ACHN (cell line): ENCODE data around the gene NHERF2.
"Not testable (repeated sequence)": the region's sequence is repeated elsewhere in the genome, so short reads cannot be mapped to it uniquely, and the experiment has no call there.

Experiments
- DNase-seq: peaks from one replicate; pipeline ENCODE4 v3.0.0-alpha.2; 2015
- in situ Hi-C: cut with HindIII; loops from 2 replicates; pipeline ENCODE4 v1.10.0; 2017; ENCODE audit warnings: low sequenced_read_pairs, low pct_ligation_motif_present, low pct_unique_long_range_greater_than_20kb

NHERF2 gene

GRCh38 chr16:2022723-2023091, 4.0 kb upstream of the NHERF2 start:
- DNase-seq: peak; percentile 79
- in situ Hi-C loops: no loop called here

DNA sequence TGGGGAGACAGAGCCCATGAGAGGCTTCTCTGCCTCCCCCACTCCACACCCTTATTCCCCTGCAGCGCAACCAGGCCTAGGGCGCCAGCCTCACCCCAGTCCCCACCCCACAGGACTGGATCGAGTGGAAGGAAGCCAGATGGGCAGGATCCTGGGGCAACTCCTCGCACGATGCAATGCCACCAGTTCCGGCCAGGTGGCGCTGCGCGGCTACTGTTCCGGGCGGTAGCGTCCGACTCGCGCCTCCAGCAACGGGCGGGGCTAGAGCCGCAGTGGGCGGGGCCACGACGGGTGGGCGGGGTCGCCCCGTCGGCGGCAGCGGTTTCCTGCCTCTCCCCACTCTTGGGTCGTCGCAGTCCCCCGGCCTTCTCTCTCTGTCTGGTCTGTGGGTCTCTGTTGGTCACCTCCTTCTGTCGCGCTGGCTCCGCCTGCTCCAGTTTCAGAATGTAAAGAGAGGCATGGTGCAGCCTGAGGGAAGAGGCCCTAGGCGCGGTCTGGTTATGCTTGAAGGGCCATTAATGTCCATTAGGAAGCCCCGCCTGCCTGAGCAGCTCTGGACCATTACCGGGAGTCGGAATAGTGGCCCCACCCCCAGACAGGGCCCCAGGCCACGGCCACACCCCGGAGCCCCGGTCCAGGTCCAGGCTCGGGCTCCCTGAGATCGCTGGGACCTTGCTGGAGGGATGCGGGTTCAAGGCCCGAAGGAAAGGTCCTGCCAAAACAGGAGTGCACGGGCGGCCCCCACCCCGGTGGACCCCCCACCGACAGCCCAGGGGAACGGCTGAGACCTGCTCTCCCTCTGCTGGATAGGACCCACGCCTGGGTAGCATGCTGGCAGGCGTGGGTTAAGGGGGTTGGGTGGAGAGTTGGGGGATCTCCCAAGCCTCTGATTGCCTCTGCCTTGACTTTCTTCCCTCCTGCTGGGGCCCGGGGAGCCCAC, 3.3 kb upstream of the NHERF2 start:
- in situ Hi-C loops: no loop called here
- DNase-seq: peak; percentile 90

GRCh38 chr16:2024032-2024420, 2.7 kb upstream of the NHERF2 start:
- in situ Hi-C loops: no loop called here
- DNase-seq: no peak

- DNase-seq: no peak
- in situ Hi-C loops: no loop called here
Measured at GRCh38 chr16:2025251-2025650, 1.5 kb upstream of the NHERF2 start.

GRCh38 chr16:2025878-2026460, 733 bp upstream of the NHERF2 start:
- in situ Hi-C loops: no loop called here

DNA sequence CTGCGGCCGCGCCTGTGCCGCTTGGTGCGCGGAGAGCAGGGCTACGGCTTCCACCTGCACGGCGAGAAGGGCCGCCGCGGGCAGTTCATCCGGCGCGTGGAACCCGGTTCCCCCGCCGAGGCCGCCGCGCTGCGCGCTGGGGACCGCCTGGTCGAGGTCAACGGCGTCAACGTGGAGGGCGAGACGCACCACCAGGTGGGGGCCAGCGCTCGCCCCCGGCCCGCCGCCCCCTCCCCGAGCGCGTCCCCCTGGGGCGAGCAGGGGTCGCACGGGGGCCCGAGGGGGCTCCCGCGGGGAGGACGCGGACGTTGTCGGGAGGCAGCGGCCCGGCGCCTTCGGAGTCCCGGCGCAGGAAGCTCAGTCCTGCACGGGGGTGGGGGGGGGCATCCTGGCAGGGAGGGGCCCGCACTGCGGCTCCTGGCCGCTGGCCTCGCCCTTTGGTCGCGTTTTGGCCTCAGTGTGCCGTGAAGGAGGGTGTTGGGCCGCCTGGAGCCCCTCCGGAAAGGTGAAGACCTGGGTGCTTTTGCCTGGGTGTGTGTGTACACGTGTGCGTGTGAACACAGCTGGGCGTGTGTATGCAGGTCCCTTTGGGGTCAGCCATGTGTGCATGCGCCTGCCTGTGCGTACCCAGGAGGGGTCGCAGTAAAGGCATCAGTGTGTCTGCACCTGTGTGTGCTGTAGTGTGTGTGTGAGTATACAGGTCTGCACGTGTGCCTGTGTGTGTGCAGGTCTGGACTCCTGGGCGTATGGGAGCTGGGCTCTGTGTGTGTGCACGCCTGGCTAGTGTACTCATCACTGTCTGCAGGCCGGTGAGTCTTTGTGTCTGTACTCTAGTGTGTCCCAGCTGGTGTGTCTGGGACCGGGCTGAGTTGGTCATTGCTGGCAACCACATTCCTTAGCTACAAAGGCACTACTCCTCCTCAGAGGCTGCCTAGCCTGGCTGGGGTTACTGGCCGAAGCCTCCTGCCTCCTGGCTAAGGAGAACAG, 615 bp downstream of the NHERF2 start:
- no peak for DNase-seq
- in situ Hi-C loops: no loop called here

More at GRCh38 chr16:2025878-2026460, 733 bp upstream of the NHERF2 start:
- no peak for DNase-seq

GRCh38 chr16:2028146-2028545, 1.4 kb downstream of the NHERF2 start:
- in situ Hi-C loops: no loop called here
- no peak for DNase-seq

DNA sequence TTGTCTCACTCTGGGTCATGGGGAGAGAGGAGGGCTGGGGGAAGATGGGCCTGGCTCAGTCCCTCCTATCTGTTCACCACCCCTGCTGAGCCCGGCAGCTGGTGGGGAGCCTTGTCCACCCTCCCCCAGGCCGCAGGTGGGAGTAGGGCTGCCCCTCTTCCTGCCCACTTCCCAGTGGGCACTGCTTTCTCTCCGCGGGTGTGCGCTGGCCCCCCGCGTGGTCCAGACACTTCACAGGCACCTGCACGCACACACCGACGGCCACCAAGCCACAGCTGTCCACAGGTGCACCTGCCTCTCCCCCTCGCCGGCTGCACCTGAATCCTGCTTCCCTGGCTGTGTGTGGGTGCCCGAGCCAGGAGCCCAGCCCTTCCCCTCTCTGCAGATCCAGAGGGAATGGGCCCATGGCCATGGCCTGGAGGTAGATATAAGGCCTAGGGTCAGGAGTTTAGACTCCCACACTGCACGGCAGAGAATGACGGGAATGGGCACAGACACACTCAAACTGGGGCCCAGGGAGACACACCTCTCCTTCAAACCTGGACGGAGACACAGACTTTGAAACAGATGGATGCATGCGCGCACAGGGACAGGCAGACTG, 2.0 kb downstream of the NHERF2 start:
- in situ Hi-C loops: no loop called here
- no peak for DNase-seq

DNA sequence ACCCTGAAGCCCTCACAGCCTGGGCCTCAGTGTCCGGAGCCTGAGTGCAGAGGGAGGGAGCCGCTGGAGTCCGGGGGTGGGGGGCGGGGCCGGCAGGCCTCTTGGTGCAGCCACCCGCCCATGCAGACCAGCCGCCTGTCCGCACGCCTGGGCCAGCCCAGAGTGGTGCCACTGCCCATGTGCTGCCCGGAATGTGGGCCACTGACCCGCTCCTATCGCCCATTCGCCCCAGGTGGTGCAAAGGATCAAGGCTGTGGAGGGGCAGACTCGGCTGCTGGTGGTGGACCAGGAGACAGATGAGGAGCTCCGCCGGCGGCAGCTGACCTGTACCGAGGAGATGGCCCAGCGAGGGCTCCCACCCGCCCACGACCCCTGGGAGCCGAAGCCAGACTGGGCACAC, 2.6 kb downstream of the NHERF2 start:
- DNase-seq: no peak
- in situ Hi-C loops: no loop called here

DNA sequence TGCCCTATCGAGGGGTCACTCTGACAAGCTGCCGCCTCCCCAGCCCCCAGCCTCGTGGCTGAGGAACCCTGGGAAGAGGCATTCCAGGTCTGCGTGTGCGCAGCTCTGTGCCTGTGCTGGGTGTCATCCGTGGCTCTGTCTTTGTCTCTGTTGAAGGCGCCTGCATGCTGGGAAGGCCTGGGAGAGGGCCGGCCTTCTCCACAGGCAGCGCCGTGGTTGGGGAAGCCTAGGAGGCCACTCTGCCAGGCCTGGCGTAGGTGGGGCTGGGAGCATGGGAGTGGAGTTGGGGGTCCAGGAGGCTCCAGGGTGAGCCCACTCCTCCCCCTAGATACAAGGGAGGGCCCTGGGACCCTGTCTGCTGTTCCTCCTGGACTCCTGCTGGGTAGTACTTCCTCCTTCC, 3.3 kb downstream of the NHERF2 start:
- no peak for DNase-seq
- in situ Hi-C loops: loop anchor here (10.0 kb wide), 1 partner anchor 135 kb away; no protein-coding TSS in a partner anchor

- DNase-seq: no peak
- in situ Hi-C loops: loop anchor here (10.0 kb wide), 1 partner anchor 134 kb away; no protein-coding TSS in a partner anchor
Measured at GRCh38 chr16:2031081-2031577, 4.4 kb downstream of the NHERF2 start.

GRCh38 chr16:2032285-2033056, 5.8 kb downstream of the NHERF2 start:
- in situ Hi-C loops: loop anchor here (10.0 kb wide), 1 partner anchor 132 kb away; no protein-coding TSS in a partner anchor
- DNase-seq: no peak

- in situ Hi-C loops: loop anchor here (10.0 kb wide), 1 partner anchor 132 kb away; no protein-coding TSS in a partner anchor
- DNase-seq: no peak
Measured at GRCh38 chr16:2033057-2033908, 6.6 kb downstream of the NHERF2 start.

- DNase-seq: not testable (repeated sequence)
- in situ Hi-C loops: loop anchor here (10.0 kb wide), 1 partner anchor 131 kb away; no protein-coding TSS in a partner anchor
Measured at GRCh38 chr16:2033909-2034695, 7.4 kb downstream of the NHERF2 start.

- in situ Hi-C loops: loop anchor here (10.0 kb wide), 1 partner anchor 130 kb away; no protein-coding TSS in a partner anchor
- DNase-seq: no peak
Measured at GRCh38 chr16:2034696-2035430, 8.2 kb downstream of the NHERF2 start.
